GM04503 (cell line): Measurements from ENCODE around the gene DDX39A.
A peak's percentile ranks its signal among the peaks of the same experiment; 100 is the strongest.
"Not testable (repeated sequence)": the region's sequence is repeated elsewhere in the genome, so short reads cannot be mapped to it uniquely, and the experiment has no call there.

Experiments
- DNase-seq: peaks from one replicate; pipeline ENCODE4 v3.0.0-alpha.2; 2012; ENCODE audit warnings: low read depth

The DDX39A gene

GRCh38 chr19:14419106-14419813 lies at the start of gene DDX39A:
DDX39A (minus strand) TSS chr19:14419341; CDS start chr19:14413220, 6,121 bp downstream.
- peak; percentile 98 for DNase-seq

- no peak for DNase-seq
Observed at GRCh38 chr19:14467816-14468215, 48.7 kb upstream of the DDX39A start.

DNA sequence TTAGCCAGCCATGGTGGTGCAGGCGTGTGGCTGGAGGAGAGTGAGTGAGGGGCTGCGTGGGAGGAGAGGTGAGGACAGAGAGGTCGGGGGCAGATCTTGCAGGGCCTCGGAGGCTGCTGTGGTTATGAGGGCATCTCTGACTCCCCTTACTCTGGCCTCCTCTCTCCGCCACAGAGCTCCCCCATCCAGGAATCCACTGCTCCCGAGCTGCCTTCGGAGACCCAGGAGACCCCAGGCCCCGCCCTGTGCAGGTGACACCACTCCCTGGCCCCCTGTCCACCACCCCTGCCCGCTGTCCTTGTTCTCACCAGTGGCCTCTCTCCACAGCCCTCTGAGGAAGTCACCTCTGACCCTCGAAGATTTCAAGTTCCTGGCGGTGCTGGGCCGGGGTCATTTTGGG lies 48.2 kb upstream of the DDX39A start:
- DNase-seq, result no peak

- DNase-seq, result no peak
Observed at GRCh38 chr19:14463747-14464146, 44.6 kb upstream of the DDX39A start.

GRCh38 chr19:14462401-14462800 lies 43.3 kb upstream of the DDX39A start:
- DNase-seq, result not testable (repeated sequence)

DNA sequence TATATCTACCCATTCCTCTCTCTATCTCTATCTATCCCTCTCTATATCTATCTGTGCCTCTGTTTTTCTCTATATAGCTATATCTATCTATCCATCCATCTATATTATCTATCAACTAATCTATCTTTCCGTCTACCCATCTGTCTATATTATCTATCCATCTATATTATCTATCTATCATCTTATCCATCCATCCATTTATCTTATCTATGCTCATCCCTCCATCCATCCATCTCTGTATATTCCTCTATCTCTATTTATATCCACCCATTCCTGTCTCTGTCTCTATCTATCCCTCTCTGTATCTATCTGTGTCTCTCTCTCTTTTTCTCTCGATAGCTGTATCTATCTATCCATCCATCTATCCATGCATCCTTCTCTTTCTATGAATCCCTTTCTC lies 41.8 kb upstream of the DDX39A start:
- DNase-seq, result no peak

DNA sequence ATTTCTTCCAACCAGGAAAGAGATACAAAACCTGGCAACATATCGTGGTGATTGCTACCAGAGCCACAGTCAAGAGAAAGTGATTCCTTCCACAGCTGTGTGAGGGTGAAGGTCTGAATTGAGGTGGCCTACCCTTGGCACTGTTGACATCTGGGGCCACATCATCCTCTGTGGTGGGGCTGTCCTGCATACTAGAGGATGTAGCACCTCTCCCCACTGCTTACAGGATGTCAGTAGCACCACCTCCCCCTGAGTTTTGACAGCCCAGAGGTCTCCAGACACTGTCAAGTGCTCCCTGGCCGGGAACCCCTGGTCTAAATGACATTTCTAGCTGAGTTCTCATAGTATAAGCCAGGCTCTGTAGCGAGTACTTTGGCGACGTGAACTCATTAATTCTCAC lies 40.6 kb upstream of the DDX39A start:
- DNase-seq, result no peak

- not testable (repeated sequence) for DNase-seq
Observed at GRCh38 chr19:14452303-14452702, 33.2 kb upstream of the DDX39A start.

GRCh38 chr19:14450876-14451275 lies 31.7 kb upstream of the DDX39A start:
- DNase-seq, result no peak

- DNase-seq, result no peak
Observed at GRCh38 chr19:14450168-14450874, 31.2 kb upstream of the DDX39A start.

GRCh38 chr19:14449321-14449720 lies 30.2 kb upstream of the DDX39A start:
- DNase-seq, result no peak

- no peak for DNase-seq
Observed at GRCh38 chr19:14446336-14447036, 27.3 kb upstream of the DDX39A start.

GRCh38 chr19:14443632-14444216 lies 24.6 kb upstream of the DDX39A start:
- DNase-seq, result no peak

- DNase-seq, result no peak
Observed at GRCh38 chr19:14442891-14443631, 23.9 kb upstream of the DDX39A start.

DNA sequence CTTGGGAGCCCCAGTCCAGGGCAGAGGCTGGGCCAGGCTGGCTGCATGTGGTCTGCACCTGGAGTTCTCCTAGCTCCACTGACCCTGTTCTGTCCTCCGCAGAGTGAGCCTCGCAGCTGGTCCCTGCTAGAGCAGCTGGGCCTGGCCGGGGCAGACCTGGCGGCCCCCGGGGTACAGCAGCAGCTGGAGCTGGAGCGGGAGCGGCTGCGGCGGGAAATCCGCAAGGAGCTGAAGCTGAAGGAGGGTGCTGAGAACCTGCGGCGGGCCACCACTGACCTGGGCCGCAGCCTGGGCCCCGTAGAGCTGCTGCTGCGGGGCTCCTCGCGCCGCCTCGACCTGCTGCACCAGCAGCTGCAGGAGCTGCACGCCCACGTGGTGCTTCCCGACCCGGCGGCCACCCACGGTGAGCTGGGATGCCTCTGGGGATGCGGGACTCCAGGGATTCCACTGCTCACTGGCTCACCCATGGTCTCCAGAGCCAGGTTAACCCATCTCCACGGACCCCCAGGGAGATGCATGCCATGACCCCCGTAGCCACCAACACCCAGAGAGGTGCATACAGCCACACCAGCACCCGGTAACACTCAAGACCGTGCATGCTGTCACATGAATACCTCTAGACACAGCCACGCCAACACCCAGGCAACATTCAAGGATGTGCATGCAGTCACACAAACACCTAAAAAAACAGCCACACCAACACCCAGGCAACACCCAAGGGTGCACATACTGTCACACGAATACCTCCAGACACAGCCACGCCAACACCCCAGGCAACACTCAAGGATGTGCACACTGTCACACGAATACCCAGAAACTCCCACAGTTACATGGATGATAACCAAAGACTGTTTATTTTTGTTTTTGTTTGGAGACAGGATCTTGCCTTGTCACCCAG lies 22.1 kb upstream of the DDX39A start:
- no peak for DNase-seq

DNA sequence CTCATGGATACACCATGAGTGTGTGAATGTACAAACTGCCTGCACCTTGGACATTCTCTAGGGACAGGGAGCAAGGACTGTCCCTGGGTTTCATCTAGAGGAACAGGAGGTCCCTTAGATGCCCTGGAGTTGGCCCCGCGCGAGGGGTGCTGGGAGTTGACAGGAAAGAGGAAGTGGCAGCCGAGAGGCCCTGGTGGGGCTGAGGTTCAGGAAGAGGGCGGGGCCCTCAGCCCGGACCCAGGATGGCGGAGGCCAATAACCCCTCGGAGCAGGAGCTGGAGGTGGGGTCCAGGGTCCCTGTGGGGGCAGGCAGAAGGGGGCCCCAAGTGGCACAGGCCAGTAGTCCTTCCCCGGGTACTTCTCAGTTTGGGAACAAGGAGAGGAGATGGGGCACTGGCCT lies 20.9 kb upstream of the DDX39A start:
- no peak for DNase-seq

GRCh38 chr19:14439014-14439413 lies 19.9 kb upstream of the DDX39A start:
- DNase-seq, result no peak

DNA sequence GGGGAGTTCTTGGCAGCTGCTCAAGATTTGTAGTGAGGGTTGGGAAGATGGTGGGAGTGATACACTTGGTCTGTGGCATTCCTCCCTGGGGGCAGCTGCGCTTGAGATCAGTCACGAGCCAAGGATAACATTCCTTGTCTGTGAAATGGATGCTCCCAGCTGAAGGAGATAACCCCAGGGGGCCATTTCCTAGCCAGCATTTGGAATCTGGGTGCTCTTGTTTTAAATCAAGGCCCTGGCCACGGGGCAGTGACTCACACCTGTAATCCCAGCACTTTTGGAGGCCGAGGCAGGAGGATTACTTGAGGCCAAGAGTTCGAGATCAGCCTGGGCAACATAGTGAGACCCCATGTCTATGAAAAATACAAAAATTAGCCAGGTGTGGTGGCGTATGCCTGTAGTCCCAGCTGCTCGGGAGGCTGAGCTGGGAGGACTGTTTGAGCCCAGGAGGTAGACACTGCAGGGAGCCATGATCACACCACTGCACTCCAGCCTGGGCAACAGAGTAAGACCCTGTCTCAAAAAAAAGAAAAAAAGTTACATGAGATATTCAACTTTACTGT lies 18.5 kb upstream of the DDX39A start:
- no peak for DNase-seq

DNA sequence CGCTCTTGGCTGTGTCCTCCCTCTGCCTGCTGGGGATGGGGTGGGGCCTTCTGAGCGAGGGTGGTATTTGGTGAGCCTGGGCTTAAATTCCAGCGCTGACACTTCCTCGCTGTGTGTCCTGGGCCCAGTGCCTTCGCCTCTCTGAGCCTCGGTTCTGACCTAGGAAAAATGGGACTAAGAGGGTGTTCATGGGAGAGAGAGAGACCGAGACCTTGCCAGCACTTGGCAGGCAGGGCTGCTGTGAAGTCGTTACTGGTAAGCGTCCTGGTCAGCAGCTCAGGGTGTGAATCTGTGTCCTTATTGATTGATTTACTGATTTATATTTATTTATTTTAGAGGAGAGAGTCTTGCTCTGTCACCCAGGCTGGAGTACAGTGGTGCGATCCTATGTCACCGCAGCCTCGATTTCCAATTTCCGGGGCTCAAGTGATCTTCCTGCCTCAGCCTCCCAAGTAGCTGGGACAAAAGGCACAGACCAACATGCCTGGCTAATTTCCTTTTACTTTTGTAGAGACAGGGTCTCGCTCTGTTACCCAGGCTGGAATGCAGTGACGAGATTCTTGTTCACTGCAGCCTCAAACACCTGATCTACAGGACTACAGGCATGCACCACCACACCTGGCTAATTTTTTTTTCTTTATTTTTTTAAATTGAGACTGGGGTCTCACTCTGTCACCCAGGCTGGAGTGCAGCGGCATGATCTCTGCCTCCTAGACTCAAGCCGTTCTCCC lies 16.3 kb upstream of the DDX39A start:
- no peak for DNase-seq
